ENCODE results near the gene CPT1B. TPM values are rescaled to one million over a fixed set of nuclear protein-coding genes. Genes with fewer than 3 reads are reported as not detected.

CPT1B gene
- total RNA-seq, 1 experiment from 2014 or later = 24.0 TPM

GRCh38 chr22:50585238-50585637 is 7.0 kb upstream of the CPT1B start:
- Histone ChIP-seq H3K4me3 (ENCODE audit: insufficient read depth, low read depth, low read length) (no peak overlapping the region), H3K36me3 (replicated peaks; ENCODE audit: control insufficient read depth, insufficient read depth, low read length) (peaks cover 3% of the 10 kb centered on the region; the same call in 1 of the 2 replicates), H3K27me3 (ENCODE audit: control insufficient read depth, insufficient read depth, low read length) (peaks cover 5% of the 10 kb centered on the region)
- DNase-seq = no peak

- Histone ChIP-seq H3K27me3 (ENCODE audit: control insufficient read depth, insufficient read depth, low read length) (peaks cover 5% of the 10 kb centered on the region), H3K4me3 (ENCODE audit: insufficient read depth, low read depth, low read length) (no peak overlapping the region), H3K36me3 (replicated peaks; ENCODE audit: control insufficient read depth, insufficient read depth, low read length) (peaks cover 4% of the 10 kb centered on the region; the same call in 1 of the 2 replicates)
- no peak for DNase-seq
Observed at GRCh38 chr22:50584106-50585096, 6.2 kb upstream of the CPT1B start.

GRCh38 chr22:50583294-50583861 is 5.2 kb upstream of the CPT1B start:
- Histone ChIP-seq H3K36me3 (replicated peaks; ENCODE audit: control insufficient read depth, insufficient read depth, low read length) (peaks cover 4% of the 10 kb centered on the region), H3K27me3 (ENCODE audit: control insufficient read depth, insufficient read depth, low read length) (peaks cover 5% of the 10 kb centered on the region), H3K4me3 (ENCODE audit: insufficient read depth, low read depth, low read length) (peak overlapping the region; percentile 93)
- DNase-seq = peak; percentile 79

- DNase-seq = peak; percentile 100
- H3K27me3 ChIP-seq (ENCODE audit: control insufficient read depth, insufficient read depth, low read length) = peaks cover 5% of the 10 kb centered on the region
- peaks cover 4% of the 10 kb centered on the region for H3K36me3 ChIP-seq (replicated peaks; ENCODE audit: control insufficient read depth, insufficient read depth, low read length)
- peak within 1 kb of the TSS; percentile 93 for H3K4me3 ChIP-seq (ENCODE audit: insufficient read depth, low read depth, low read length)
Observed at GRCh38 chr22:50582493-50583293, 4.5 kb upstream of the CPT1B start, which contains the start of gene CHKB. Gene CHKB (minus strand): TSS chr22:50582849. CDS start chr22:50582781, 68 bp downstream.

GRCh38 chr22:50581950-50582492 is 3.8 kb upstream of the CPT1B start:
- Histone ChIP-seq H3K36me3 (replicated peaks; ENCODE audit: control insufficient read depth, insufficient read depth, low read length) (peaks cover 4% of the 10 kb centered on the region), H3K27me3 (ENCODE audit: control insufficient read depth, insufficient read depth, low read length) (peaks cover 5% of the 10 kb centered on the region), H3K4me3 (ENCODE audit: insufficient read depth, low read depth, low read length) (peak overlapping the region; percentile 93)
- no peak for DNase-seq

GRCh38 chr22:50581031-50581949 is 3.1 kb upstream of the CPT1B start:
- peak; percentile 37 for DNase-seq
- Histone ChIP-seq H3K27me3 (ENCODE audit: control insufficient read depth, insufficient read depth, low read length) (peaks cover 3% of the 10 kb centered on the region), H3K36me3 (replicated peaks; ENCODE audit: control insufficient read depth, insufficient read depth, low read length) (peaks cover 4% of the 10 kb centered on the region), H3K4me3 (ENCODE audit: insufficient read depth, low read depth, low read length) (peak overlapping the region; percentile 93)

GRCh38 chr22:50579752-50580151 is 1.5 kb upstream of the CPT1B start:
- Histone ChIP-seq H3K4me3 (ENCODE audit: insufficient read depth, low read depth, low read length) (no peak overlapping the region), H3K27me3 (ENCODE audit: control insufficient read depth, insufficient read depth, low read length) (peaks cover 3% of the 10 kb centered on the region), H3K36me3 (replicated peaks; ENCODE audit: control insufficient read depth, insufficient read depth, low read length) (peaks cover 4% of the 10 kb centered on the region)
- peak; percentile 10 for DNase-seq

- Histone ChIP-seq H3K36me3 (replicated peaks; ENCODE audit: control insufficient read depth, insufficient read depth, low read length) (peaks cover 4% of the 10 kb centered on the region), H3K27me3 (ENCODE audit: control insufficient read depth, insufficient read depth, low read length) (peaks cover 3% of the 10 kb centered on the region), H3K4me3 (ENCODE audit: insufficient read depth, low read depth, low read length) (no peak overlapping the region)
- peak; percentile 21 for DNase-seq
Observed at GRCh38 chr22:50578776-50579310, 616 bp upstream of the CPT1B start.

GRCh38 chr22:50577697-50577986 is 585 bp downstream of the CPT1B start:
- H3K4me3 ChIP-seq (ENCODE audit: insufficient read depth, low read depth, low read length) = no peak overlapping the region; the same call in 1 of the 2 replicates
- no peak for DNase-seq
- H3K36me3 ChIP-seq (replicated peaks; ENCODE audit: control insufficient read depth, insufficient read depth, low read length) = peaks cover 4% of the 10 kb centered on the region
- H3K27me3 ChIP-seq (ENCODE audit: control insufficient read depth, insufficient read depth, low read length) = no peaks in the 10 kb centered on the region

- H3K27me3 ChIP-seq (ENCODE audit: control insufficient read depth, insufficient read depth, low read length) = no peaks in the 10 kb centered on the region
- peak; percentile 37 for DNase-seq
- H3K36me3 ChIP-seq (replicated peaks; ENCODE audit: control insufficient read depth, insufficient read depth, low read length) = peaks cover 4% of the 10 kb centered on the region
- no peak overlapping the region for H3K4me3 ChIP-seq (ENCODE audit: insufficient read depth, low read depth, low read length)
Observed at GRCh38 chr22:50576806-50577696, 1.2 kb downstream of the CPT1B start.

- peak; percentile 74 for DNase-seq
- no peaks in the 10 kb centered on the region for H3K27me3 ChIP-seq (ENCODE audit: control insufficient read depth, insufficient read depth, low read length)
- no peak overlapping the region for H3K4me3 ChIP-seq (ENCODE audit: insufficient read depth, low read depth, low read length)
- peaks cover 4% of the 10 kb centered on the region for H3K36me3 ChIP-seq (replicated peaks; ENCODE audit: control insufficient read depth, insufficient read depth, low read length)
Observed at GRCh38 chr22:50576070-50576469, 2.2 kb downstream of the CPT1B start.

GRCh38 chr22:50575426-50575941 is 2.7 kb downstream of the CPT1B start:
- peak; percentile 25 for DNase-seq
- no peaks in the 10 kb centered on the region for H3K27me3 ChIP-seq (ENCODE audit: control insufficient read depth, insufficient read depth, low read length)
- H3K4me3 ChIP-seq (ENCODE audit: insufficient read depth, low read depth, low read length) = no peak overlapping the region
- H3K36me3 ChIP-seq (replicated peaks; ENCODE audit: control insufficient read depth, insufficient read depth, low read length) = peaks cover 3% of the 10 kb centered on the region
